Right lobe of liver (tissue), 4 donors: ENCODE data around the gene REPS1.
A peak's percentile ranks its signal among the peaks of the same experiment; 100 is the strongest.

Experiments used
- POLR2A ChIP-seq: fragments of 450-650 bp; IDR thresholded peaks from one replicate; pipeline ENCODE4 v1.6.1; 2017; ENCODE audit warnings: antibody characterized with exemption, mild to moderate bottlenecking
- TF ChIP-seq, protein P1 (sequence below), 4 donors: fragments of 200-600 bp in 3 of 4; fragments of 450-650 bp in 1 of 4; IDR thresholded peaks; one replicate each; pipeline versions ENCODE4 v1.5.1 to v1.8.0; 2016 to 2022; ENCODE audit warnings: antibody characterized with exemption in 4 of 4, mild to moderate bottlenecking in 2 of 4
- donor health status: DM: no; HTN: no; CAD: no.
- donor health status: DM: no; HTN: no; CAD: no.
- donor health status: DM: no; HTN: yes; CAD: no.

DNA sequence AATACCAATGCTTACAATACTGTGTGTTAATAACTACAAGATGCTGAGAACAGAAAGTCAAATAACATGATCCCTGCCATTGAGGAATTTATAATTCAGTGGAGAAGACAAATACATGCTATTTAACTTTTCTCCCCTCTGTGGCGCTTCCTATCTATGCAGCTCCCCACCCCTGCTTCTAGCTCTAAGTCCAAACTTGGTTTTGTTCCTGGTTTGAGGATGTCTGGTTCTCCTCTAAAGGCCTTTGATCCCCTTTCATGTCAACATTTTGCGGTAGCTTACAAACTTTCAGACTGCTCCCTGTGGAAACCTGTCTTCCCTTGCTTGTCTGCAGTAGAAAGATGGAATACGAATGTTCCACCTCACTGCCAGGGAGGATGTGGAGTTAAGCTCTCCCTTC, 18.4 kb upstream of the REPS1 start:
- TF ChIP-seq, protein P1, sequence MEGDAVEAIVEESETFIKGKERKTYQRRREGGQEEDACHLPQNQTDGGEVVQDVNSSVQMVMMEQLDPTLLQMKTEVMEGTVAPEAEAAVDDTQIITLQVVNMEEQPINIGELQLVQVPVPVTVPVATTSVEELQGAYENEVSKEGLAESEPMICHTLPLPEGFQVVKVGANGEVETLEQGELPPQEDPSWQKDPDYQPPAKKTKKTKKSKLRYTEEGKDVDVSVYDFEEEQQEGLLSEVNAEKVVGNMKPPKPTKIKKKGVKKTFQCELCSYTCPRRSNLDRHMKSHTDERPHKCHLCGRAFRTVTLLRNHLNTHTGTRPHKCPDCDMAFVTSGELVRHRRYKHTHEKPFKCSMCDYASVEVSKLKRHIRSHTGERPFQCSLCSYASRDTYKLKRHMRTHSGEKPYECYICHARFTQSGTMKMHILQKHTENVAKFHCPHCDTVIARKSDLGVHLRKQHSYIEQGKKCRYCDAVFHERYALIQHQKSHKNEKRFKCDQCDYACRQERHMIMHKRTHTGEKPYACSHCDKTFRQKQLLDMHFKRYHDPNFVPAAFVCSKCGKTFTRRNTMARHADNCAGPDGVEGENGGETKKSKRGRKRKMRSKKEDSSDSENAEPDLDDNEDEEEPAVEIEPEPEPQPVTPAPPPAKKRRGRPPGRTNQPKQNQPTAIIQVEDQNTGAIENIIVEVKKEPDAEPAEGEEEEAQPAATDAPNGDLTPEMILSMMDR (IDR thresholded peaks at IDR 0.05), result peak in 1 of 4 donors; percentile 13
- TF ChIP-seq POLR2A, result no peak
